Measurements from ENCODE around the gene STYXL2. TPM values are rescaled to one million over a fixed set of nuclear protein-coding genes. Genes with fewer than 3 reads are reported as not detected.
A peak's percentile ranks its signal among the peaks of the same experiment; 100 is the strongest.

The STYXL2 gene
- total RNA-seq, 1 donor from 2014 or later = not detected

GRCh38 chr1:167056529-167057231, 37.2 kb upstream of the STYXL2 start:
- peak in 1 of 2 donors; percentile 64 for DNase-seq (ENCODE audit: extremely low spot score in 2 of 2)
- H3K27ac ChIP-seq = no peak overlapping the region
- peaks cover 7% of the 10 kb centered on the region for H3K4me1 ChIP-seq
- H3K27me3 ChIP-seq = no peaks in the 10 kb centered on the region
- TF ChIP-seq CTCF (IDR thresholded peaks at IDR 0.05) (no peak), POLR2A (IDR thresholded peaks at IDR 0.05) (no peak), POLR2AphosphoS5 (IDR thresholded peaks at IDR 0.05; ENCODE audit: insufficient read depth in 1 of 2, low read depth in 1 of 2) (no peak)
- H3K4me3 ChIP-seq = no peak overlapping the region
- no peaks in the 10 kb centered on the region for H3K36me3 ChIP-seq
- intact Hi-C loops (cut with DNase I) = loop anchor here (10.0 kb wide), 1 partner anchor 142 kb away; no protein-coding TSS in a partner anchor
- H3K9me3 ChIP-seq = no peaks in the 10 kb centered on the region

GRCh38 chr1:167057241-167057688, 36.6 kb upstream of the STYXL2 start:
- H3K27me3 ChIP-seq = no peaks in the 10 kb centered on the region
- no peaks in the 10 kb centered on the region for H3K36me3 ChIP-seq
- no peak overlapping the region for H3K27ac ChIP-seq
- H3K9me3 ChIP-seq = no peaks in the 10 kb centered on the region
- no peak overlapping the region for H3K4me3 ChIP-seq
- peak in 1 of 2 donors; percentile 56 for DNase-seq (ENCODE audit: extremely low spot score in 2 of 2)
- H3K4me1 ChIP-seq = peaks cover 7% of the 10 kb centered on the region
- TF ChIP-seq POLR2A (IDR thresholded peaks at IDR 0.05) (no peak), CTCF (IDR thresholded peaks at IDR 0.05) (no peak), POLR2AphosphoS5 (IDR thresholded peaks at IDR 0.05; ENCODE audit: insufficient read depth in 1 of 2, low read depth in 1 of 2) (no peak)
- intact Hi-C loops (cut with DNase I) = loop anchor here (10.0 kb wide), 1 partner anchor 142 kb away; no protein-coding TSS in a partner anchor

- no peak overlapping the region for H3K4me3 ChIP-seq
- peaks cover 7% of the 10 kb centered on the region for H3K4me1 ChIP-seq
- H3K36me3 ChIP-seq = no peaks in the 10 kb centered on the region
- TF ChIP-seq POLR2A (IDR thresholded peaks at IDR 0.05) (no peak), CTCF (IDR thresholded peaks at IDR 0.05) (peak; percentile 77 to 98 (median 85)), POLR2AphosphoS5 (IDR thresholded peaks at IDR 0.05; ENCODE audit: insufficient read depth in 1 of 2, low read depth in 1 of 2) (no peak)
- peak in 1 of 2 donors; percentile 79 for DNase-seq (ENCODE audit: extremely low spot score in 2 of 2)
- no peak overlapping the region for H3K27ac ChIP-seq
- H3K27me3 ChIP-seq = no peaks in the 10 kb centered on the region
- intact Hi-C loops (cut with DNase I) = loop anchor here (10.0 kb wide), 1 partner anchor 144 kb away; no protein-coding TSS in a partner anchor
- H3K9me3 ChIP-seq = no peaks in the 10 kb centered on the region
These were observed 34.6 kb upstream of the STYXL2 start for GRCh38 chr1:167059045-167059808.

- Histone ChIP-seq H3K4me3 (no peak overlapping the region), H3K4me1 (peaks cover 7% of the 10 kb centered on the region), H3K27me3 (no peaks in the 10 kb centered on the region), H3K36me3 (no peaks in the 10 kb centered on the region), H3K9me3 (no peaks in the 10 kb centered on the region), H3K27ac (no peak overlapping the region)
- intact Hi-C loops (cut with DNase I) = loop anchor here (10.0 kb wide), 1 partner anchor 145 kb away; no protein-coding TSS in a partner anchor
- TF ChIP-seq POLR2A (IDR thresholded peaks at IDR 0.05) (no peak), CTCF (IDR thresholded peaks at IDR 0.05) (no peak), POLR2AphosphoS5 (IDR thresholded peaks at IDR 0.05; ENCODE audit: insufficient read depth in 1 of 2, low read depth in 1 of 2) (no peak)
- peak in 1 of 2 donors; percentile 34 for DNase-seq (ENCODE audit: extremely low spot score in 2 of 2)
These were observed 34.1 kb upstream of the STYXL2 start for GRCh38 chr1:167059809-167060107.
